HG03442 (cell line): ENCODE results near the gene POLD2.

Experiments used
- ATAC-seq: cut with Tn5 transposase; IDR thresholded peaks from one replicate; pipeline ENCODE4 v1.9.1; 2021; ENCODE audit warnings: mild to moderate bottlenecking, moderate library complexity; ENCODE audit not compliant: unreplicated experiment

The POLD2 gene

DNA sequence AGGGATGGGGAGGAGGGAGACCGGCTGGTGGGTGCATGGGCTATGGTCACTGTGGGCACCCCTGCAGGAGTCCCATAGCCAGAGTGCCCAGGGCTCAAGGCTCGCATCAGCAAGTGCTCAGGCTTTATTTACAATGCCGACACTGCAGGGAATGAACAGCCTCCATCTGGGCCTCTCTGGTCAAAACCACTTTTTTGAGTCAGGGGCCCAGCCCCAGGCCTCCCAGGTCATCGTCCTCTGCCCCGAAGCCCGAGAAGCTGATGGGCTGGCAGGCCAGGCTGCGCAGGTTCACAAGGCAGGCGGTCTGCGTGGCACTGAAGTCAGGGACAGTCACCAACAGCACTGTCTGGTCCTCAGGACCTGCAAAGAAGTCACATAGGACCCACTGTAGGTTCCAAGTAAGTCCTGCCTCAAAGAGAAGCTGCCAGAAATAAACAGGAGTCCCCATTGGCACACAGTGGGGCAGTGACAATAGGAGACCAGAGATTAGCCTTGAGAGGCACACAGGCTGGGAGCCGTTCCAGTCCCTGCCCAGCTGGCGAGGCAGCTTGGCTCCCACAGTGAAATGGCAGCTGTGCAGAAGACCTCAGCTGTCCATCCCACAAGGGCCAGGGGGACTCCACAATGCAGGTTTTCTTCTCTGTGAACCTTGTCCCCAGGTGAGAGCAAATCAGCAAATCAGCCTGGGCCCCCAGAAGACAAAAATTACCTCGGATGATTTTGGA, 8.6 kb downstream of the POLD2 start:
- ATAC-seq = no peak

DNA sequence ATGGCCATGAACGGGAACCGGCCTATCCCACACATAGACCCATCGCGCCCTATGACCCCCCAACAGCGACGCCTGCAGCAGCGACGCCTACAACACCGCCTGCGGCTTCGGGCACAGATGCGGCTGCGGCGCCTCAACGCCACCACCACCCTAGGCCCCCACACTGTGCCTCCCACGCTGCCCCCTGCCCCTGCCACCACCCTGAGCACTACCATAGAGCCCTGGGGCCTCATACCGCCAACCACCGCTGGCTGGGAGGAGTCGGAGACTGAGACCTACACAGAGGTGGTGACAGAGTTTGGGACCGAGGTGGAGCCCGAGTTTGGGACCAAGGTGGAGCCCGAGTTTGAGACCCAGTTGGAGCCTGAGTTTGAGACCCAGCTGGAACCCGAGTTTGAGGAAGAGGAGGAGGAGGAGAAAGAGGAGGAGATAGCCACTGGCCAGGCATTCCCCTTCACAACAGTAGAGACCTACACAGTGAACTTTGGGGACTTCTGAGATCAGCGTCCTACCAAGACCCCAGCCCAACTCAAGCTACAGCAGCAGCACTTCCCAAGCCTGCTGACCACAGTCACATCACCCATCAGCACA, 9.5 kb downstream of the POLD2 start:
- no peak for ATAC-seq

DNA sequence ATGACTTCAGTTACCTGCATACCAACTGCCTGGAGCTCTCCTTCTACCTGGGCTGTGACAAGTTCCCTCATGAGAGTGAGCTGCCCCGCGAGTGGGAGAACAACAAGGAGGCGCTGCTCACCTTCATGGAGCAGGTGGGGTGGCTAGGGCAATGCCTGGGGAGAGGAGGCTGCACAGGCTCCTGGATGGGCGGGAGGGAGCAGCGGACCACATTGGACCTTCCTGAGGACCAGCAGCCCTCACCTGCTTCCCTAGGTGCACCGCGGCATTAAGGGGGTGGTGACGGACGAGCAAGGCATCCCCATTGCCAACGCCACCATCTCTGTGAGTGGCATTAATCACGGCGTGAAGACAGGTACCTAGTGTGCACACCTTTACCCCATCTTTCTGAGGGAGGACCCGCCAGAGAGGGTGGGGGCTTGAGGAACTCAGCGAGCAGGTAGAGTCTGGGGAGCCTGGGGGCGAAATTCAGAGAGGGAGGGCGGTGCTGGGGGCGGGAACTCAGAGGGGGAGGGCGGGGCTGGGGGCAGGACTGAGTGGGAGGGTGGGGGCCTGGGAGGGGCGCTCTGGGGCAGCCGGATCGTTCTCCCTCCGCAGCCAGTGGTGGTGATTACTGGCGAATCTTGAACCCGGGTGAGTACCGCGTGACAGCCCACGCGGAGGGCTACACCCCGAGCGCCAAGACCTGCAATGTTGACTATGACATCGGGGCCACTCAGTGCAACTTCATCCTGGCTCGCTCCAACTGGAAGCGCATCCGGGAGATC, 10.2 kb downstream of the POLD2 start:
- ATAC-seq = no peak

DNA sequence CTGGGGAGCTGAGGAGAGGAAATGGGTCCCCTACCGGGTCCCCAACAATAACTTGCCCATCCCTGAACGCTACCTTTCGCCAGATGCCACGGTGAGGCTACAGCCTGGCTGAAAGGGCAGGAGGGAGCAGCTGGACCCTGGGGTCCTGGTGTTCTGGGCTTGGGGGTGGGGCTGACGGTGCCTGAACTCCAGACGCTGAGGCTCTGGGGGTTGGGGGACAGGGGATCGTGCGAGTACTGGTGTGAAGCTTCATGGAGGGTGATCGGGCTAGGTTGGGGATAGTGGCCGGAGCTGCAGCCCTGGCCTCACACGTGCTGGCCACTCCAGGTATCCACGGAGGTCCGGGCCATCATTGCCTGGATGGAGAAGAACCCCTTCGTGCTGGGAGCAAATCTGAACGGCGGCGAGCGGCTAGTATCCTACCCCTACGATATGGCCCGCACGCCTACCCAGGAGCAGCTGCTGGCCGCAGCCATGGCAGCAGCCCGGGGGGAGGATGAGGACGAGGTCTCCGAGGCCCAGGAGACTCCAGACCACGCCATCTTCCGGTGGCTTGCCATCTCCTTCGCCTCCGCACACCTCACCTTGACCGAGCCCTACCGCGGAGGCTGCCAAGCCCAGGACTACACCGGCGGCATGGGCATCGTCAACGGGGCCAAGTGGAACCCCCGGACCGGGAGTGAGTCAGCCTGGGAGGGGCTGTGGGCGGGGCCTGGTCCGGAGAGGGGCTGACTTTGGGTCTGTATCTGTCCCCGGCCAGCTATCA, 10.9 kb downstream of the POLD2 start:
- ATAC-seq = no peak

DNA sequence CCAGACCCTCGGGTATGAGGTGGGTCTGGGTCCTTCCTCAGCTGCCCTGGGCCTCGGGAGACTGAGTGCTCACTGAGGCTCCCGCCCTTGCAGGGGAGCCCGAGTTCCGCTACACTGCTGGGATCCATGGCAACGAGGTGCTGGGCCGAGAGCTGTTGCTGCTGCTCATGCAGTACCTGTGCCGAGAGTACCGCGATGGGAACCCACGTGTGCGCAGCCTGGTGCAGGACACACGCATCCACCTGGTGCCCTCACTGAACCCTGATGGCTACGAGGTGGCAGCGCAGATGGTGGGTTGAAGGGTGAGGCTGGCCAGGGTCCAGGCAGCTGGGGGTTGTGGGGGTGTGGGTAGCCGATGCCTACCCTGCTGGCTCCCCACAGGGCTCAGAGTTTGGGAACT, 11.6 kb downstream of the POLD2 start:
- no peak for ATAC-seq

DNA sequence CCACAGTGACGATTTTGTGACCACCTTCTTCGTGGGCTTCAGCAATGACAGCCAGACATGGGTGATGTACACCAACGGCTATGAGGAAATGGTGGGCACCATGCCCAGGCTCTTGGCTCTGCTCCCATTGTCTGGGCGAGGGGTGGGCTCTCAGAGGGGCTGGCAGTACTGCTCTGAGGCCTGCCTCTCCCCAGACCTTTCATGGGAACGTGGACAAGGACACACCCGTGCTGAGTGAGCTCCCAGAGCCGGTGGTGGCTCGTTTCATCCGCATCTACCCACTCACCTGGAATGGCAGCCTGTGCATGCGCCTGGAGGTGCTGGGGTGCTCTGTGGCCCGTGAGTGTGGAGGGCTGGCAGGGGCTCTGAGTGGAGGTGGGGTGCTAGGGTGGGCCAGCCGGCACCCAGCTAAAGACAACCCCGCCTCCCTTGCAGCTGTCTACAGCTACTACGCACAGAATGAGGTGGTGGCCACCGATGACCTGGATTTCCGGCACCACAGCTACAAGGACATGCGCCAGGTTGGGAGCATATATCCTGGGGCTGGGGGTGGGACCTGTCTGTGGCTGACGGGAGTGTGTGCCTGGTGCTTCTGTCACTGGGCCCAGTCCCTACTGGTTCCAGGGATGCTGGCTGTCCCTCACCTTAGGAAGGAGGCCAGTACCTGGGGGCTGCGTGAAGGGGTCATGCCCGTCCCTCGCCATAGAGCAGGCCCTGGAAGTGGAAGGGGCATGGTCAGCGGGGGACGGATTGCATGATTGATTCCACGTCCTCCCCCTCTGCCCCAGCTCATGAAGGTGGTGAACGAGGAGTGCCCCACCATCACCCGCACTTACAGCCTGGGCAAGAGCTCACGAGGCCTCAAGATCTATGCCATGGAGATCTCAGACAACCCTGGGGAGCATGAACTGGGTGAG, 12.4 kb downstream of the POLD2 start:
- no peak for ATAC-seq

DNA sequence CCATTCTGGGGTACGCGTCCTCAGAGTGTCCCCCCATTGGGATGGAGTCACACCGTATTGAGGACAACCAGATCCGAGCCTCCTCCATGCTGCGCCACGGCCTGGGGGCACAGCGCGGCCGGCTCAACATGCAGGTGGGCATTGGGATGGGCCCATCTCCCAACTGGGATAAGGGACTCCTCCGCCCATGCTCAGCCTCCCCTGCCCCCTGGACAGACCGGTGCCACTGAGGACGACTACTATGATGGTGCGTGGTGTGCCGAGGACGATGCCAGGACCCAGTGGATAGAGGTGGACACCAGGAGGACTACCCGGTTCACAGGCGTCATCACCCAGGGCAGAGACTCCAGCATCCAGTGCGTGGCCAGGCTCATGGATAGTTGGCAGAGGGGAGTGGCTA, 13.4 kb downstream of the POLD2 start:
- ATAC-seq = no peak

DNA sequence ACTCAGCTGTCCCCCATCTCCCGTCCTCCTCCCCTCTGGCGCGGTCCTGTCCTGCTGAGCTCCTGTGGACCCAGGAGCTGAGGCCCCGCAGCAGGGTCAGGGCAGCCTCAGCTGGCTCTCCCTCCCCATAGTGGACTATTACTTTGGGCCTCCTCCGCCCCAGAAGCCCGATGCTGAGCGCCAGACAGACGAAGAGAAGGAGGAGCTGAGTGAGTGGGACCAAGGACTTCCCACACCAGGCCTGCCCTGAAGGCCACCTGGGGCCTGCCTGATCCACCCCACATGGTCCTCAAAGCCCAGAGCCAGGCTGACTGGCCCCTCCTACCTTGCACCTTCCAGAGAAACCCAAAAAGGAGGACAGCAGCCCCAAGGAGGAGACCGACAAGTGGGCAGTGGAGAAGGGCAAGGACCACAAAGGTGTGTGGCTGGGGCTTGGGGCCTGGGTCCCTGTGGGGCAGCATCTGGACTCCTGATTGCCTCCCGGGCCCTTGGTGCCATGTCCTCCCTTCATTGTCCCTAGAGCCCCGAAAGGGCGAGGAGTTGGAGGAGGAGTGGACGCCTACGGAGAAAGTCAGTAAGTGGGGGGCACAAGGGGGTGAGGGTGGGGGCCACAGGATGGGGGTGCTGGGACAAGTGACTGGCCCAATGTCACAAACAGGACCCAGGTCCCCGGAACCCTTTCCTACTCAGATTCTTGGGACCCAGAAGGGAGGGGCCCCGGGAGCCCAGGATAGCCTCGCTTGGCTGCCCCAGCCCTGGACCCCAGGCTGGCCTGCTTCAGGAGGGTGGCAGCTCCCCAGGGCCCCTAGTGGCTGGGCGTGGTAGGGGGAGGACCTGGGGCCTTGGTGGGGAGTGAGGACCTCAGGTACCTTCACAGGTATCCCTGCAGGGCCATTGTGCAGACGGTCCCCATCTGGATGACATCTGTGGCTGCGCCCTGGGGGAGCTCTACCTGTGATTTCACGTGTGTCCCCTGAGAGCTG, 14.3 kb downstream of the POLD2 start:
- no peak for ATAC-seq

DNA sequence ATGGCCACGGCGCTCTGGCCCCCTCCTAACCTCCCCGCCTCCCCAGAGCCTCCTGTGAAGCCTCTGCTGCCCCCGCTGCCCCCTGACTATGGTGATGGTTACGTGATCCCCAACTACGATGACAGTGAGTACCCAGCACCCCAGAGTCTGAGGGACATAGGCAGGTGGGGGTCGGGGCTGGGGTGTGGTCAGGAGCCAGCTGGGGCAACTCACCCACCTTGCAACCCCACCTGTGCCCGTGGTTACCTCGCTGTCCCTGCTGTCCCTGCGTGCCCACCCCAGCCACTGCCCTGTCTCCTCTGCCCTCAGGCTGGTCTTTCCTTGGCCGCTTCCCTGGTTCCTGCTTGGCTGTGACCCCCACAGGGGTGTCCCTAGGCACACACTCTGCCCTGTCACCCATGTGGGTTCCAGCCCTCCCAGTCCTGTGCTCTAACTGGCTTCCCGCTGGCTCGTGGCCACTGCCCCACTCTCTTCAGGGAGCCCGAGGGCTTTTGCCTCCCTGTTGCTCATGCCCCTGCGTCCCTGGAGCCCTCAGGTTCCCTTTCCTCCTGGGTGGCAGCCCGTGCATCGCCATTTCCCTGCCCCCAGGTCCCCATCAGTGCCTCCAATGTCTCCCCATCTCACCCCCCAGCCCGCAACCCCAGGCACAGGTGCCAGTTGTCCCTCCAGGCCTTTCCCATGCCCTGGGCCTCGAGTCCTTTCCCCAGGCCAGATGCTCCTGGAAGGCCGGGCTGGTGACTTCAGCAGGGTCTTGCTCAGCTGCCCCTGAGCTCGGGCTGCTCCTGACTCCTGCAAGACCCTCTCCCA, 15.2 kb downstream of the POLD2 start:
- no peak for ATAC-seq

DNA sequence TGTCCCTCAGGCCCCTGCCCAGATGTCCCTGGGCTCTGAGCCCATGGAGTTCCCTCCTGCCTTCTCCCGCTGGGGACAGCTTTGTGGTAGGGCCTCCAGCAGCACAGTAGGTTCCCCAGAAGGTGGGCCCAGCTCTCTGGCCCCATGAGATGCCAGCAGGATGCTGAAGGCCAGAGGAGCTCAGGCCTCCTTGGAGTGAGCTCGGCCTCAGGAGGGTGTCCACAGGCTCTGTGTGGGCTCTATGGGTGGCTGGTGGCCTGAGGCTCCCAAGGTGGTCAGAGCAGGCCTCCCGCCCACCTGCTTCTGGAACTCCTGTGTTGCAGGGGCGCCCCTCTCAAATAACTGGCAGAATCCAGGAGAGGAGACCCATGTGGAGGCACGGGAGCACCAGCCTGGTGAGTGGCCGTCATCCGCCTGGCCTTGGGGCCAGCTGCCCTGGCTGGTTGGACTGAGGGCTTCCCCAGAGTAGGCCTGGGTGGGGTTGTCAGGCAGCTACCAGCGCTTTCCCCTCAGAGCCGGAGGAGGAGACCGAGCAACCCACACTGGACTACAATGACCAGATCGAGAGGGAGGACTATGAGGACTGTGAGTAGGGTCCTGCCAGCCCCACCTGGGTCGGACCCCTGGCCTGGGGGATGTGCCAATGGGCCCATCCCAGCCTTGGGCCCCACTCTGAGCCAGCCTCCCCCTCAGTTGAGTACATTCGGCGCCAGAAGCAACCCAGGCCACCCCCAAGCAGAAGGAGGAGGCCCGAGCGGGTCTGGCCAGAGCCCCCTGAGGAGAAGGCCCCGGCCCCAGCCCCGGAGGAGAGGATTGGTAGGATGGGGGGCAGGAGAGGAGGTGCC, 16.0 kb downstream of the POLD2 start:
- no peak for ATAC-seq

DNA sequence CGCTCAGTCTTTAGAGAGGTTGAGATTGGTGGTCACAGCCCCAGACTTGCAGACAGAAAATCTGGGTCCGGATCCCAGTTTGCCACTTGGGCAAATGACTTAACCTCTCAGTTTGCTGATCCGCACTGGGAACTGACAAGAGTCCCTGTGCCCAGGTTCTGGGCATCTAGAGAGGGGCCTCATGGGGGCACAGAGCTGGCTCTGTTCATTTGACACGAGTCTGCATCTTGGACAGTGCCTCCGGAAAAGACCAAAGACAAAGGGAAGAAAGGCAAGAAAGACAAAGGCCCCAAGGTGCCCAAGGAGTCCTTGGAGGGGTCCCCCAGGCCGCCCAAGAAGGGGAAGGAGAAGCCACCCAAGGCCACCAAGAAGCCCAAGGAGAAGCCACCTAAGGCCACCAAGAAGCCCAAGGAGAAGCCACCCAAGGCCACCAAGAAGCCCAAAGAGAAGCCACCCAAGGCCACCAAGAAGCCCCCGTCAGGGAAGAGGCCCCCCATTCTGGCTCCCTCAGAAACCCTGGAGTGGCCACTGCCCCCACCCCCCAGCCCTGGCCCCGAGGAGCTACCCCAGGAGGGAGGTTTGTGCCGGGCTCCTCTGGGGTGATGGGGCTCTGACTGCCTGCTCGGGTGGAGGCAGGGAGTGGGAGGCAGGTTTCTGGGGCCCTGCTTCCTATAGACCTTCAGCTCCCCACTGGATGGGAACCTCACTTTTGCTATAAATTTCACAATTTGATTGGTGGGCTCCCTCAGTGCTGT, 16.9 kb downstream of the POLD2 start:
- ATAC-seq = no peak

DNA sequence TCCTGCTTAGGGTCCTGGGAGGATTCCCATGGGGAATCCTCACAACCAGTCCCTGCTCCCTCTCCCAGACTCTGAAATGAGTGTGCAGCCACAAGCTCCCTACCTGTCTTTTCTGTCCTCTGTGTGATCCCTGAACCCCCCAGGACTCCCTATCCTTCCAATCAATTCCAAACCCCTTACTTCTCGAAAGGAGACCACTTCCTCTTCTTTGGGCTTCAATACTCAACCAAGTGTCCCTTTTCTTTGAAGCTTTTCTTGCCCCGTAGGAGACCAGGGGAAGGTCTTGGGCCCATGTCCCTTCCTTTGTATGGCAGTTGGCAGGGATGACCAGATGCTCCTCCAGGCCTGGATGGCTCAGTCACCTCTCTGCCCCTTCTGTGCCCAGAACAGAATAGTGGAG, 17.5 kb downstream of the POLD2 start:
- no peak for ATAC-seq

DNA sequence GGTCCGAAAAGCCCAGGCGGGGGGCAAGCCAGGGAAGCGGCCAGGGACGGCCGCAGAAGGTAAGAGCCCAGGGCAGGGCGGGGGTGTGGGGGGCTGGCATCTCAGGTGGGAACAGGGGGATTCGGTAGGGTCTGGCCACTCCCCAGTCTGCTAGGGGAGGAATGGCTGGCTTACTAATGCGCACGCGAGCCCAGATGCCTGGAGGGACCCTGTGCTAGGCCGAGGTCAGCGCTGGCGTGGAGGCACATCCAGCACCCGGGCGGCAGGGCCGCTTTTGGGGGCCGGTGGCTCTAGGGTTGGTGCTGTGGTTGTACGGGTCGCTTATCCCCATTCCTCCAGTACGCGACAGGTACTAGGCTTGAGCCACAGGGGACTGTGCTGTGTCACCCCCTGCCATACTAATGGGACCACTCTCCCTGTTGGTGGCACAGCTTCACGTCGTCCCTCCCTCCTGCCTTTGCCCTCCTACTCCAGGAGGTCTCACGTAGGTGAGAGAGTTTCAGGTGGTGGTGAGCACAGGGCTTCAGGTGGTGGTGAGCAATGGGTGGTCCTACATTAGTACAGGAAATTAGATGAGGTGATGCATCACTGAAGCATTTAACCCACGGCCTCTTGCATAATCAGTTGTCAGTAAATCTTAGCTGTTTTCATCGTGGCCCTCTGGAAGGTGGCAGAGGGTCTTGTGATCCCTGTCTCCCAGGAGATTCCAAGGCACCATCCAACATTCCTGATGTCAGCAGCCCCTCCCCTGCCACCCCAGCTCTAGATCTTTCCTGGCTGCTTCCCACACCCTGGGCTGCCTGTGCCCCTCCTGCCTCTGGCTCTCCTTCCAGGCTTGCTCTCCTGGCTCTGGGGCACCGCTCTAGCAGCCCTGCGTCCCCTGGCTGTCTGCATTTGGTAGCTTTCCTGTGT, 18.2 kb downstream of the POLD2 start:
- no peak for ATAC-seq

DNA sequence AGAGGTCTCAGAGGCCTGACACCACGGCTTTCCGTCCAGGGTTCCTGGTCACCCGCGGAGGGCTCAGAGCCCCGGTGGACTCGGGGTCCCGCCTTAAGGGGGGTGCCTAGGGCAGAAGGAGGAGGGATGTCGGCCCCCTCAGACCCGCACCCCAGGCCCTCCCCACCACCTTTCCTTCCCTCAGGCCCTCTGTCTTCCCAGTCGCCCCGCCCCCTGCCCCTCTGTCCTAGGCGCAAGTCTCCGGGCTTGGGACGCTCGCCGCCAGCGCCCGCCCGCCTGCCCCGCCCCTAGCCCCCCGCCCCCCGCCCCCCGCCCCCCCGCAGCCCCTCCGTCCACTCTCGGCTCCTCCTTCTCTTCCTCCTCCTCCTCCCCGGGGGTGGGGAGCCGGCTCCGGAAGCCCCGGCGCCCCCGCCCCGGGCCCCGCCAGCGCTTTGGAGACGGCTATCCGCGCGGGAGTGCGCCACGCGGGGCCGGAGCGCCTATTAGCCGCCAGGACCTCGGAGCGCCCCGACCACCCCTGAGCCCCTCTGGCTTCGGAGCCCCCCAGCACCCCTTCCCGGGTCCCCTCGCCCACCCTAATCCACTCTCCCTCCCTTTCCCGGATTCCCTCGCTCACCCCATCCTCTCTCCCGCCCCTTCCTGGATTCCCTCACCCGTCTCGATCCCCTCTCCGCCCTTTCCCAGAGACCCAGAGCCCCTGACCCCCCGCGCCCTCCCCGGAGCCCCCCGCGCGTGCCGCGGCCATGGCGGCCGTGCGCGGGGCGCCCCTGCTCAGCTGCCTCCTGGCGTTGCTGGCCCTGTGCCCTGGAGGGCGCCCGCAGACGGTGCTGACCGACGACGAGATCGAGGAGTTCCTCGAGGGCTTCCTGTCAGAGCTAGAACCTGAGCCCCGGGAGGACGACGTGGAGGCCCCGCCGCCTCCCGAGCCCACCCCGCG, 19.2 kb downstream of the POLD2 start, which contains the start of gene AEBP1:
Gene AEBP1 (plus strand): TSS at position 423 of the 937 bp plus-strand sequence. CDS start 321 bp downstream, at position 744.
- ATAC-seq = no peak

DNA sequence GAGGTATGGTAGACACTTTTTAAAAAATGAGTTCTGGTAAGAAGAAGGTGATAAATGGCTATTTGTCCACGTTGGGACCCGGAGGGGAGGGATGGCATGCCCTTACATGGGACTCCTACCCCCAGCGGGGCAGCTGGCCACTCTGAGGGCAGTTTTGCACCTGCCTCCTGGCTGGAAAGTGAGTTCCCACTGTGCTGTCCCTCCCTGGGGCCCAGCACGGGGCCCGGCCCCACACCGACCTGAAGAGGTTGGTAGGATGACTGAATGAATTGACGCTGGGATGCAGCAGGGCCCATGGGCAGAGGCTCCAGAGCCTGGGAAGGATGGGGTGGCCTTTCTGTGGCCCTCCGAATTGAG, 19.8 kb downstream of the POLD2 start:
- ATAC-seq = no peak
